Measurements from ENCODE around the gene SLC22A1. TPM values are rescaled to one million over a fixed set of nuclear protein-coding genes. Genes with fewer than 3 reads are reported as not detected.

SLC22A1 gene
- total and polyA plus RNA-seq, 2 of the 13 experiments (the other 11 are each of a cell fraction or from before 2014, with no cell fraction given) = 0.80 to 0.87 TPM

DNA sequence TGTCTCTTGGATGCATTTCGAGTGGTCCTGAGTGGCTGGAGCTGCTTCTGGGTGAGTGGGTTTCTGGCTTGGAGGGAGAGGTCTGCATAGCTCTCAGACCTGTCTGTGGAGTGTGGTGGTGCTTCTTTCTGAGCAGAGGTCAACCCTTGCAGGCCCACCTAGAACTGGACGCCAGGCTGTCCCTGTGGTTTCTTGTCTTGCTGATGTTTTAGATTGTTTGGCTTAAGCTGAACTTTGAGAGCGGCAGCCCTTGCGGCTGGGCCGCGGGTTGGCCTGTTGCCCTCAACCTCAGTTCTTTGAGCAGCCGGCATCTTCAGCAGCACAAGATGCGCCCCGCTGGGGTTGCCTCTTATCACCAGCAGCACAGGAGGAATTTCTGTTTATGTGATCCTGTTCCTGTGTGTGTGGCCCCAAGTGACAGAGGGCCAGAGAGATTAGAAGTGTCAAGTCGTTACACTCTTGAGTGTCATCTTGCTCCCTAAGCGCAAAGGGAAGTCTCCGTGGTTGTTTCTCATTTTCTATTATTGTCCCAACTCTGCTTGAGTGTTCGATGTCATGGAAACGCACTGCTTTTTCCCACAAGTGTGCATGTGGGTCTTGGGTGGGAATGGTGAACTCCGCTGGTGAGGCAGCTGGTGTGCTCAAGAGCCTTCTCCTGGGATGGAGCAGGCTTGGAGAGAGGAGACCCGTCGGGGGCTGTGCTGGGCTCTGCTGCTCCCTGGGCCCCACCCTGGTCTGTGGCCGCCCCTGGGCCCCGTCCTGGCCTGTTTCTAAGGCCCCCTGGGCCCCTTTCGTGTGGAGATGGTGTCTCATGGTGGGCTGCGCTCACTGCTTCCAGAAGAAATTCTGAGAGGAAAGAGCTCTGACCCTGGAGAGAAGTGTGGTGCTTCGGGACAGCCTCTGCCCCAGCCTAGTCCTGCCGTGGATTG, 20.1 kb upstream of the SLC22A1 start (continued):
- TF ChIP-seq, protein P1, sequence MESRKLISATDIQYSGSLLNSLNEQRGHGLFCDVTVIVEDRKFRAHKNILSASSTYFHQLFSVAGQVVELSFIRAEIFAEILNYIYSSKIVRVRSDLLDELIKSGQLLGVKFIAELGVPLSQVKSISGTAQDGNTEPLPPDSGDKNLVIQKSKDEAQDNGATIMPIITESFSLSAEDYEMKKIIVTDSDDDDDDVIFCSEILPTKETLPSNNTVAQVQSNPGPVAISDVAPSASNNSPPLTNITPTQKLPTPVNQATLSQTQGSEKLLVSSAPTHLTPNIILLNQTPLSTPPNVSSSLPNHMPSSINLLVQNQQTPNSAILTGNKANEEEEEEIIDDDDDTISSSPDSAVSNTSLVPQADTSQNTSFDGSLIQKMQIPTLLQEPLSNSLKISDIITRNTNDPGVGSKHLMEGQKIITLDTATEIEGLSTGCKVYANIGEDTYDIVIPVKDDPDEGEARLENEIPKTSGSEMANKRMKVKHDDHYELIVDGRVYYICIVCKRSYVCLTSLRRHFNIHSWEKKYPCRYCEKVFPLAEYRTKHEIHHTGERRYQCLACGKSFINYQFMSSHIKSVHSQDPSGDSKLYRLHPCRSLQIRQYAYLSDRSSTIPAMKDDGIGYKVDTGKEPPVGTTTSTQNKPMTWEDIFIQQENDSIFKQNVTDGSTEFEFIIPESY (CRISPR knock-in tag; IDR thresholded peaks at IDR 0.05) = peak; percentile 97
- TF ChIP-seq ADNP (CRISPR knock-in tag; IDR thresholded peaks at IDR 0.05) (no peak), TOPORS (CRISPR knock-in tag; IDR thresholded peaks at IDR 0.05) (peak; percentile 57; the same call in 1 of the 2 replicates), HHEX (CRISPR knock-in tag; IDR thresholded peaks at IDR 0.05) (no peak), ZMYM4 (CRISPR knock-in tag; IDR thresholded peaks at IDR 0.05) (peak; percentile 21; the same call in 1 of the 2 replicates), PCBP2 (optimal IDR thresholded peaks at IDR 0.05; ENCODE audit: low read depth, low read length, poor library complexity, severe bottlenecking) (no peak), HNF4G (IDR thresholded peaks at IDR 0.05; ENCODE audit: borderline replicate concordance, low read depth, low read length) (peak; percentile 57; the same call in 1 of the 2 replicates), HNF4G (CRISPR knock-in tag; IDR thresholded peaks at IDR 0.05; ENCODE audit: borderline replicate concordance, low read depth) (no peak), ETV6 (CRISPR knock-in tag; conservative IDR thresholded peaks at IDR 0.05) (no peak), PHF8 (CRISPR knock-in tag; IDR thresholded peaks at IDR 0.05) (no peak), MXD4 (CRISPR knock-in tag; IDR thresholded peaks at IDR 0.05) (no peak), ZNF782 (CRISPR knock-in tag; IDR thresholded peaks at IDR 0.05; ENCODE audit: borderline replicate concordance) (no peak), NFE2 (CRISPR knock-in tag; IDR thresholded peaks at IDR 0.05) (no peak), ZSCAN29 (CRISPR knock-in tag; conservative IDR thresholded peaks at IDR 0.05) (no peak), GATAD2A (CRISPR knock-in tag; IDR thresholded peaks at IDR 0.05) (peak; percentile 26; the same call in 1 of the 2 replicates), ELF4 (CRISPR knock-in tag; IDR thresholded peaks at IDR 0.05; ENCODE audit: borderline replicate concordance) (no peak)
- TF ChIP-seq, protein P2, sequence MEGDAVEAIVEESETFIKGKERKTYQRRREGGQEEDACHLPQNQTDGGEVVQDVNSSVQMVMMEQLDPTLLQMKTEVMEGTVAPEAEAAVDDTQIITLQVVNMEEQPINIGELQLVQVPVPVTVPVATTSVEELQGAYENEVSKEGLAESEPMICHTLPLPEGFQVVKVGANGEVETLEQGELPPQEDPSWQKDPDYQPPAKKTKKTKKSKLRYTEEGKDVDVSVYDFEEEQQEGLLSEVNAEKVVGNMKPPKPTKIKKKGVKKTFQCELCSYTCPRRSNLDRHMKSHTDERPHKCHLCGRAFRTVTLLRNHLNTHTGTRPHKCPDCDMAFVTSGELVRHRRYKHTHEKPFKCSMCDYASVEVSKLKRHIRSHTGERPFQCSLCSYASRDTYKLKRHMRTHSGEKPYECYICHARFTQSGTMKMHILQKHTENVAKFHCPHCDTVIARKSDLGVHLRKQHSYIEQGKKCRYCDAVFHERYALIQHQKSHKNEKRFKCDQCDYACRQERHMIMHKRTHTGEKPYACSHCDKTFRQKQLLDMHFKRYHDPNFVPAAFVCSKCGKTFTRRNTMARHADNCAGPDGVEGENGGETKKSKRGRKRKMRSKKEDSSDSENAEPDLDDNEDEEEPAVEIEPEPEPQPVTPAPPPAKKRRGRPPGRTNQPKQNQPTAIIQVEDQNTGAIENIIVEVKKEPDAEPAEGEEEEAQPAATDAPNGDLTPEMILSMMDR (CRISPR knock-in tag; IDR thresholded peaks at IDR 0.05) = no peak
- TF ChIP-seq, protein P3, sequence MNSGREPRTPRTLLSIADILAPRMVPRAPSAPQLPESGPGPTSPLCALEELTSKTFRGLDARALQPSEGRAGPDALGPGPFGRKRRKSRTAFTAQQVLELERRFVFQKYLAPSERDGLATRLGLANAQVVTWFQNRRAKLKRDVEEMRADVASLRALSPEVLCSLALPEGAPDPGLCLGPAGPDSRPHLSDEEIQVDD (CRISPR knock-in tag; IDR thresholded peaks at IDR 0.05; ENCODE audit: borderline replicate concordance) = no peak
- TF ChIP-seq, protein P4, sequence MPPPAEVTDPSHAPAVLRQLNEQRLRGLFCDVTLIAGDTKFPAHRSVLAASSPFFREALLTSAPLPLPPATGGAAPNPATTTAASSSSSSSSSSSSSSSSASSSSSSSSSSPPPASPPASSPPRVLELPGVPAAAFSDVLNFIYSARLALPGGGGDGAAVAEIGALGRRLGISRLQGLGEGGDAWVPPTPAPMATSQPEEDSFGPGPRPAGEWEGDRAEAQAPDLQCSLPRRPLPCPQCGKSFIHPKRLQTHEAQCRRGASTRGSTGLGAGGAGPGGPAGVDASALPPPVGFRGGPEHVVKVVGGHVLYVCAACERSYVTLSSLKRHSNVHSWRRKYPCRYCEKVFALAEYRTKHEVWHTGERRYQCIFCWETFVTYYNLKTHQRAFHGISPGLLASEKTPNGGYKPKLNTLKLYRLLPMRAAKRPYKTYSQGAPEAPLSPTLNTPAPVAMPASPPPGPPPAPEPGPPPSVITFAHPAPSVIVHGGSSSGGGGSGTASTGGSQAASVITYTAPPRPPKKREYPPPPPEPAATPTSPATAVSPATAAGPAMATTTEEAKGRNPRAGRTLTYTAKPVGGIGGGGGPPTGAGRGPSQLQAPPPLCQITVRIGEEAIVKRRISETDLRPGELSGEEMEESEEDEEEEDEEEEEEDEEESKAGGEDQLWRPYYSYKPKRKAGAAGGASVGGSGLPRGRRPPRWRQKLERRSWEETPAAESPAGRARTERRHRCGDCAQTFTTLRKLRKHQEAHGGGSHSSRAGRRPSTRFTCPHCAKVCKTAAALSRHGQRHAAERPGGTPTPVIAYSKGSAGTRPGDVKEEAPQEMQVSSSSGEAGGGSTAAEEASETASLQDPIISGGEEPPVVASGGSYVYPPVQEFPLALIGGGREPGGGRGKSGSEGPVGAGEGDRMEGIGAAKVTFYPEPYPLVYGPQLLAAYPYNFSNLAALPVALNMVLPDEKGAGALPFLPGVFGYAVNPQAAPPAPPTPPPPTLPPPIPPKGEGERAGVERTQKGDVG (CRISPR knock-in tag; IDR thresholded peaks at IDR 0.05; ENCODE audit: borderline replicate concordance) = peak; percentile 96
- TF ChIP-seq, protein P5, sequence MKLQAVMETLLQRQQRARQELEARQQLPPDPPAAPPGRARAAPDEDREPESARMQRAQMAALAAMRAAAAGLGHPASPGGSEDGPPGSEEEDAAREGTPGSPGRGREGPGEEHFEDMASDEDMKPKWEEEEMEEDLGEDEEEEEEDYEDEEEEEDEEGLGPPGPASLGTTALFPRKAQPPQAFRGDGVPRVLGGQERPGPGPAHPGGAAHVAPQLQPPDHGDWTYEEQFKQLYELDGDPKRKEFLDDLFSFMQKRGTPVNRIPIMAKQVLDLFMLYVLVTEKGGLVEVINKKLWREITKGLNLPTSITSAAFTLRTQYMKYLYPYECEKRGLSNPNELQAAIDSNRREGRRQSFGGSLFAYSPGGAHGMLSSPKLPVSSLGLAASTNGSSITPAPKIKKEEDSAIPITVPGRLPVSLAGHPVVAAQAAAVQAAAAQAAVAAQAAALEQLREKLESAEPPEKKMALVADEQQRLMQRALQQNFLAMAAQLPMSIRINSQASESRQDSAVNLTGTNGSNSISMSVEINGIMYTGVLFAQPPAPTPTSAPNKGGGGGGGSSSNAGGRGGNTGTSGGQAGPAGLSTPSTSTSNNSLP (IDR thresholded peaks at IDR 0.05; ENCODE audit: low read depth, low read length) = no peak

Data from HepG2 (cell line).